Right ventricle myocardium superior (tissue), 1 donor: Measurements from ENCODE around the gene GUCY1A1. TPM values are rescaled to one million over a fixed set of nuclear protein-coding genes. Genes with fewer than 3 reads are reported as not detected.

ENCODE experiments used
- ATAC-seq: fragments of 200-7000 bp; cut with Tn5 transposase; one replicate; pipeline ENCODE4 v1.9.1; 2020; ENCODE audit warnings: mild to moderate bottlenecking; ENCODE audit not compliant: poor library complexity
- DNase-seq: peaks from one replicate; pipeline ENCODE4 v3.0.0-alpha.2; 2020
- intact Hi-C: fragments of 100-400 bp; cut with DNase I; formaldehyde crosslinking; loops from one replicate; pipeline ENCODE4 v1.11.2; 2022
- total RNA-seq: library from RNA; stranded (reverse); fragmentation: NEBNext Ultra II Directional; extraction: Animal tissue kit (Norgen Biotek cat#: 25700); gene quantifications from one replicate; pipeline ENCODE4 v1.2.1, GENCODE V29; 2021
- donor health status: DM: no; HTN: yes; CAD: no; lungs with severe emphysema.

Gene GUCY1A1
- total RNA-seq, 1 donor from 2014 or later: 82.5 TPM

DNA sequence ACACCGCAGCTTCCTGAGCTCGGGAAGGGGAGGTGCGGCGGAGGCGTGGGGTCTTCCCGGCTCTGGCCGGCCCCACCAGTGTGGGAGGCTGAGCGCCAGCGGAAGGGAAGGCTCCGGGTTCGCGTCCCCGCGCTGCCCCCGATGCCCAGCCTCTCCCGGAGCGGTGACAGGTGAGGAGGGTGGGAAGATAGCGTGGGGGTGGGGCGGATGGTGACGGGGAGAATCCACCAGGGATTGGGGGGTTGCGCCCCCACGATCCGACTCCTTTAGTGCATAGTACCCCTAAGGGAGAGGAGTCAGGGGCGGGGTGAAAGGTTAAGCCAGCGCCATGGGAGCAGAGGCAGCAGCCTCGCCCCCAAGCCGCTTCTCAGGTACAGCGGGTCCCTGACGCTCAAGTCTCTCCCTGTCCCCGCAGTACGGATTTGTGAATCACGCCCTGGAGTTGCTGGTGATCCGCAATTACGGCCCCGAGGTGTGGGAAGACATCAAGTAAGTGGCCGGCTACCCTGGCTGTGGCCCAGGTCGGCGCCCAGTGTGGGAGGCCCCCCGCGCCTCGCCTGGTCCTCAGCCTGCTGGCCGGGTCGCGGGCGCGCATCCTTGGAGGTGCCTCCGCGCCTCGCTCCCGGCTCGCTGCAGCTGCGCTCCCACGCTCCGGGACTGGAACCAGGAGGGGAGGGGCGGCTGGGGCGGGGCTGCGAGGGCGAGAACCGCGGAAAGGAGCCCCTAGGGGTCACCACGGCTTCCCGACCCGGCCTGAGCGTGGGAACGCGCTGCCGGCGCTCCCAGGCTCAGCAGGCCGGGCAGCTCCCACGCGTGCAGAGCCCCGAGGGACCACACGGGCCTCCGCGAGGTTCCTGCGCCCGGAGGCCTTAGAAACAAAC lies 93.0 kb downstream of the GUCY1A1 start:
- ATAC-seq (peak; percentile 79), DNase-seq (peak; percentile 85)
- intact Hi-C loops: no loop called here

DNA sequence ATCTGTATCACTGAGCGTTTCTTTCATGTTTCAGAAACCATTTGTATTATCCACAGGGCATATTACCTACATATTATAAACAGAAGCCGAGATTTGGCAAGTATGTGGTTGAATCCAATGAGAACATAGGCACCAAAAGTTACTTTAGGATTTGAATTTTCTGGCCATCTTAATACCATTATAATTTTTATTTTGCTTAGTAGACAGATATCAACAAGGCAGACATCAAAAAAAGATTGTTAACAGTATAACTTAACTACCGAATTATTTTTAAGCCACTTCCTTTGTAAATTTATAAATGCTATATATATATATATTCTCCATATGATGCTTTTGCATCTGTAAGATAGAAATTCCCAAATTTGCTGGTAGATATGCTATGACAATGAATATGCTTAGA lies 94.4 kb downstream of the GUCY1A1 start:
- intact Hi-C loops: no loop called here
- ATAC-seq (no peak), DNase-seq (no peak)

DNA sequence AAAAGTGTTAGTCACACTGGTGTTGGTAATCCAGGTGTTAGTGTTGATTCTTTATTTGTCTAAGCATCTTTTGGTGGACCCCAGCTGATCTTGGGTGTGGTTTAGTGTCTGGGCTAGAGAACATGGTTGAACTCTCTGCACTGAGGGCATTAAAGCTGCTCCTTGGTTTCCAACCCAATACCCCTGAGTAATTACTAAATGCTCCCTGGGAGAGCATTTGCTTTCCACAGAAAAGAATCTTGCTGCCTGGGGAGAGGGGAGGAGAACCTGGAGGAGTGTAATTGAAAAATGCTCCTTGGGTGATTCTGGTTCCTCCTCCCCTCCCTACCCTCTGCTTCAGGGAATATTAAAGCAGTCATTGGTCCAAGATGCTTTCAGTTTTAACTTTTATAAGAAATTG lies 95.3 kb downstream of the GUCY1A1 start:
- intact Hi-C loops: no loop called here
- ATAC-seq: no peak

DNA sequence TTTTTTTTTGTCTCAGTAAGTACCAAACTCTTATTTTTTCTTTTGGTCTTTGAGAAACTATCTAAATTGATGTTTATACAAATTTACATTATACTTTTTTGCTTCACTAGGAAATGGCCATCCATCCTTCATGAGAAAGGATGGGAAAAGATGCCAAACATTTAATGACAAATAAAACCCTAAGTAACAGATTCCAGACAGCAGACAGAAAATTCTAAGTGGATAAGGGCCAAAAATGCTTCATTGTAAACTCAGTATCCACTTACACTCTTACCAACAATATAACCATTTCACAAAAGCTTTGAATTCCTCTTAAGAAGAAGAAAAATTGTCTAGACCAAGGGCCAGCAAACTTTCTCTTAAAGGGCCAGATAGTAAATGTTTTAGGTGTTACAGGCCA lies 95.7 kb downstream of the GUCY1A1 start:
- intact Hi-C loops: no loop called here
- ATAC-seq: no peak
- no peak for DNase-seq

More for the DNA sequence above, 95.3 kb downstream of the GUCY1A1 start:
- DNase-seq: no peak

DNA sequence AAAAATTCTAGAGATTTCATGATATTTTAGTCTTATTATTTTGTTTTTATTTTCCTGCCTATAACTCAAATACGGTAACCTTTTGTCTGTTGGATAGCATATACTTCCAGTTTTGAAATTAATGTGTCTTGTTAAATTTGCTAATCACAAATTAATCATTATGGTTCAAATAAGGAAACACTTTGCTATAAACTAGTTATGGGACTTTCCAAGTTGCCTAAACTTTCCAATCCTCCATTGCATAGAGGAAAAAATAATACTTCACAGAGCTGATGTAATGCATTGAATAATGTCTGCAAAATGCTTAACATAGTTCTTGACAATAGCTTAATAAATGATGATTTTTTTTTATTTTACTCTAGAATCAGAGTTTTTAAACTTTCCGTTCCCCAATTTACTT lies 96.9 kb downstream of the GUCY1A1 start:
- ATAC-seq (no peak), DNase-seq (no peak)
- intact Hi-C loops: no loop called here

DNA sequence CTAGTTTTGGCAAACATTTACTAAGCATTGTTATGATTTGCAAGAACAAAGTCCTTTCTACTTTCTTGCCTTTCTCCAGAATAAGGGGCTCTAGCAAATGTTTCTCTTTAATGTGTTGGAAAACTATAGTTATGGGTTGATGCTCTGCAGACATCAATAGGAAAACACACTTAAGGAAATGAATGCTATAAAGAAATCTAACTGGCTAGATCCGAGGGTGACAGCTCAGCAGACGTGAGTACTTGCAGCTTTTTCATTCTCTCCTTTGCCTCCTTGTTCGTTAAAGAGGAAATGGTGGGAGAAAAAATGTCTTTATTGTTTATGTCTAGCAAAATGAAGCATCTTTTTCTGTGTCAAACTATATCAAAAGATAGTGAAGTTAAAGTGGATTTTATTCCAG lies 98.5 kb downstream of the GUCY1A1 start:
- intact Hi-C loops: no loop called here
- ATAC-seq: no peak
- DNase-seq: no peak

DNA sequence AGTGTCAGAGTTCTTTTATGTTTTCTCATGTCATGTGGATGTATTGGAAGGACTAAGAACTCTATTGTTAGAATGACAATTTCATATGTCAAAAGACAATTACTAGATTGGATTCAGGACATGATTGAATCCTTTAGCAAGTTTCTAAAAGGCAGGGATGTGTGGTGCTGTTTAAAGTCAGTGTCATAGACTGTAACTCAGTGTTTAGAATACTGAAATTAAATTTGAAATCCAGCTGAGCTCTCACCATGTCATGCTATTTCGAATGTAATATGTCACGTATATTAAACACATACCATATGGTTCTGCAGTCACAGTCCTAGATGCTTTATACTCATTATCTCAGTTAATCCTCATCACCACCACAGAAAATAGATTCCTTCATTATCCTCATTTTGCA lies 100.0 kb downstream of the GUCY1A1 start:
- intact Hi-C loops: no loop called here
- no peak for DNase-seq
- ATAC-seq: no peak

DNA sequence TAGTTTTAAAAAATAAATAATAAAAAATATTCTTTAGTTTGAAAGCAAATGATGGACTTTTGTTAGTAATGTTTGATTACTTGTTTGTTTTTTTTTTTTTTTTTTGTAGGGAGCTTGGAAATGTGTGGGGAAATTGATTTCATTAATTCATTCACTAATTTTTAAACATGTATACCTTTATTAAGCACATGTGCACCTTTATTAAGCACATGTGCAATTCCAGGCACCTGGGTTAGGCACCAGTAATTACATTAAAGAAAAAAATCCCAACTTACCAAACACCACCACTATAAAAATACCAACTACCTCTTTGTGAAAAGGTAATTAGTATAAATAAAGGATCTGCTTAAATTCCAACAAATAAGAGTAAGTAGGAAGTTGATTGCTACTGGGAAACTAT lies 101.7 kb downstream of the GUCY1A1 start:
- intact Hi-C loops: no loop called here
- DNase-seq (no peak), ATAC-seq (no peak)

DNA sequence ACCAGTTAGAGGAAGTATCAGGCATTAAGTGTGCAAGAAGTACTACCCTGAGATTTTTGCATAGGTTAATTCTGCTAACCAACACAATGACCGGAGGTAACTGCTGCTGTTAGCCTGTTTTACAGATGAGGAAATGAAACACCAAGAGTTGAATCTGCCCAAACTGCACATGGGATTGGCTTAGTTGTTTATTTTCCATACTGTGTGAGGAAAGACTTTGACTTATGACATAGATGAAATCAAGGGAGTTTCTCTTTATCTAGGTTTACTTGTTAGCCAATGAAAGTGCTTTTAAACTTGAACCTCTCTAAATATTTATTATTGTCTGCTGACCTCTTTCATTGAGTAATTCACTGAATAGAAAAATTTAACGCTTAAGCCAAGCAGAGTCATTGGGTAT lies 102.4 kb downstream of the GUCY1A1 start:
- ATAC-seq: no peak
- no peak for DNase-seq
- intact Hi-C loops: no loop called here

DNA sequence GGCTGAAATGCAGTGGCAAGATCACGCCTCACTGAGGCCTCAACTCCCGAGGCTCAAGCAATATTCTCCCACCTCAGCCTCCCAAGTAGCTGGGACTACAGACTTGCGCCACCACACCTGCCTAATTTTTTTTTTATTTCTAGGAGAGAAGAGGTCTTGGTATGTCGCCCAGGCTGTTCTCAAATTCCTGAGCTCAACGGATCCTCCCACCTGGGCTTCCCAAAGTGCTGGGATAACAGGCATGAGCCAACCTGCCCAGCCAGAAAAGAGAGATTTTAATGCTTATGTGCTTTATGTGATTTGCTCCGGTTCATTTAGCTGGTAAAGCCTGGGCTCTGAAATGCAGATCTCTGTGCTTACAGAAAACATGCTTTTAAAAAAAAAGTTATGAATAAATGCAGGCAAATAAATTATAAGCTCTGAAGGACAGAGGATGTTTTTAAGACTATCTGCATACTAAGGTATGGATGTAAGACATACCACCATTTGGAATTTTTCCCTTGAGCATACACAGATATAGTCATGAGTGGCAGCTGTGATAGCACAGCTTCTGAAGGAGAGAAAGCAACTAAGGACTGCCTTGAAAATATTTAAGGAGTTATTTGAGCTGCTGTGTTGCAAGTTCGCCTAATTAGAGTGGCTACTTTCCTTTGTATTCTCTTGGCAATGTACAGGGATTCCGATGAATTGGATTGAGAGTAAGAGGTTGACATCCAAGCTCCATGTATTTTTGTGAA lies 106.0 kb downstream of the GUCY1A1 start:
- intact Hi-C loops: no loop called here
- DNase-seq (no peak), ATAC-seq (peak; percentile 15)

DNA sequence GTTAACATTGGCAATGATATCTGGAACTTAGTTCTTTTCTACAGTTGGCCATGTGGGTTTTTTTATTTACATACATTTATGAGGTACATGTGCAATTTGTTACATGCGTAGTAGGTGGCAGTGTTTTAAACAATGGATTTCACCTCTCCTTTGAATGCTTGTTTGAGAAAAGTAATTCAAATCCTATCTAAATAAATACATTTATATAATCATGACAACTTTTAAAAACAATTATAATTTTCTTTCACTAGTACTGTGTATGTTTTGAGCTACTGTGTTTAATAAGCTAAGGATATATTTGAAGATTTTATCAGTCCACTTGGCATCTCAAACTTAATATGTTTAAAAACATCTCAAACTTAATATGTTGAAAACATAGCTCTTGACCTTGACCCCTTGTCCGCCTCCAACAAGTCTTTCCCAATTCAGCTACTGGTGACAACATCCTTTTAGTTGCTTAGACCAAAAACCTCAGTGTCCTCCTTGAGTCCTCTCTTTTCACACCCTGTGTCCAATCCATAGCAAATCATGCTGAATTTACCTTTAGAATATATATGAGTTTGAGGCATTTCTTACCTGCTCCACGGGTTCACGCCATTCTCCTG lies 106.7 kb downstream of the GUCY1A1 start:
- intact Hi-C loops: no loop called here
- no peak for DNase-seq
- peak; percentile 18 for ATAC-seq

DNA sequence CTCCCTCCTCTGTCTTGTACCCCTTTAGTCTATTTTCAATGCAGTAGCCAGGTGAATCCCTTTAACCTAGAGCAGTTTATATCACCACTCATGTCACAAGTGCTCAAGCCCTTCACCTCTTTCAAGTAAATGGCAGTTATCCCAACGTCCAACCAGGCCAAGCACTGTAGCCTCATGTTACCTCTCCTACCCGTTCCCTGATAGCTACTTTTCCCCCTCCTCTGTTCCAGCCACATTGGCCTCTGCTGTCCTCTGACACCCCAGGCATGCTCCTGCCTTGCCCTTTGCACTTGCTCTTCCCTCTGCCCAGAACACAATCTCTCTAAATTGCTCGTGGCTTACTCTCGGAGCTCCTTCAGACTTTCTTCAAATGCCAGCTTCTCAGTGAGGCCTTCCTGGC lies 107.4 kb downstream of the GUCY1A1 start:
- DNase-seq (peak; percentile 50), ATAC-seq (peak; percentile 94)
- intact Hi-C loops: no loop called here

DNA sequence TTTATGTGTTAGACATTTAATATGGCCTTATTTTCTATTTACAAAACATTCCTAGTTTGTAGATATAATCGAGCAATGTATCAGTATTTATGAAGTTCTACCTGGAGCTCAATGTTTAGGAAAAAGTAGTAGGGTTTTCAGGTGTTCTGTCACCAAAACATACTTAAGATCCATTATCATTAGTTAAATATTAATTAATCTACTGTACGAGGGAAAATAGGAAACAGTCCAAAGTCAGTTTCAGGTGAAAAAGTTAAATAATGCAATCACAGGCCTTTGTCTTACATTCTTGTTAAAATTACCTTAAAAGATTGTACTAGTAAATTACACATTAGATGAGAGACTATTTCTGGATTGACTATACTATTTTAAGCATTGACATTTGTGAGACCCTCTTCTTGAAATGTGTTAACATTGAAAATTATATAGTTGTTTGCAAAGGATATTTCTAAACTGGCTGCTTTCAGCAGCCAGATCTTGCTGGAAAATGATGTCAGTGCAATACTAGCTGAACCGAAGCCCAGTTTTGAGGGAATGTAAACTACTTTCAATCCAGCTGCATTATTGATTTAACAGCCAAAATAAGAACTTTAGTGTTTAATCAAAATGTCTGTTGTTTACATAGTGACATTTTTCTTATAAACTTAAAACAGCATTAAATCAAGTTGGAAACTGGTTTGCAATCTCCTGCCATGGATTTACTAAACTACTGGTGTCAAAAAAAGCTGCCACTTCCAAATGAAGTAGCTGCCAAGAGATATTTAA lies 111.5 kb downstream of the GUCY1A1 start:
- ATAC-seq (no peak), DNase-seq (no peak)
- intact Hi-C loops: no loop called here

DNA sequence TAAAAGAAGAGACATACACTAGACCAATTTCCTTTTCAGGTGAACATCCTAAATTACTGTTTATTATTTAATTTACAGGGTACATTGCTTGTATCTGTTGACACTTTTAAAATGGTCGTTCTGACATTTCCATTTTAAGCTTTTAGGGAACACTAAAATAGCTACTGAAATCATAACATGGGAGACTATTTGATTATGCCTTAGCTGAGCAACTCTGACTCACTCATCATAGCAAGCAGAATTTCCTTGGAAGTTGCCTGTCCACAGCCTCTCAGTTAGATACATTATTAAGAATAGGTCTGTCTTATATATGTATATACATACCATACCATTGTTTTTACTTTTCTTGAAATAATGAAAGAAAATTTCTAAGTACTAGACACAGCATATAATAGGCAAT lies 114.1 kb downstream of the GUCY1A1 start:
- intact Hi-C loops: loop anchor here (5.0 to 10.0 kb wide), 2 partner anchors 113 to 376 kb away; partner anchors contain the start of gene GUCY1A1
- ATAC-seq: peak; percentile 33
- DNase-seq: no peak

DNA sequence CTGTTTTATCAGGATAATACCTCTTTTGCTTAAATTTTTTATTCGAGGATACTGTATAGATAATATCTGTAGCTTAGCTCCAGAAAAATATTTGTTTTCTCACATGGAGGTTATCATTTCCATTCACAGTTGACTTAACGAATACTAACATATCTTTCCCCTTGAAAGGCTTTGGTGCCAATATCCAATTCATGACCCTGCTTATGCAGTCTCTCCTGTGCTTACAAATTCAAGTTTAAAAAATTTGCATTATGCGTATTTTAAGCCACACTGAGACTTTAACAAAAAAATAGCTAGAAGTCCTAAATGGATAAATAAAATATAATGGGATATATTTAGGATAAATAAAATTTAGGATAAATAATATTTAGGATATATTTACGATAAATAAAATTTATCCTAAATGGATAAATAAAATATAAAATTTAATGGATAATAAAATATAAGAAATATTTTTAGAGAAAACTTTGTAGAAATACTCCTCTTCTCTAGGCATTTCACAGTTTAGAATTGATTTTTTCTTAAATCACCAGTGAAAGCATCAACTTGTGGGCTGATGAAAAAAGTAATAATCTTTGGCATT lies 114.7 kb downstream of the GUCY1A1 start:
- DNase-seq (no peak), ATAC-seq (no peak)
- intact Hi-C loops: loop anchor here (5.0 to 10.0 kb wide), 2 partner anchors 114 to 377 kb away; partner anchors contain the start of gene GUCY1A1
